MM.1S (cell line): Measurements from ENCODE around the gene CCNG1.

Experiments
- CTCF ChIP-seq: fragments of 300-600 bp; sonication (generic); IDR thresholded peaks from 2 replicates; pipeline ENCODE4 v1.5.1; 2016; ENCODE audit warnings: antibody characterized with exemption, low read length, mixed read lengths
- EZH2 ChIP-seq: fragments of 300-600 bp; sonication (generic); optimal IDR thresholded peaks from 2 replicates; pipeline ENCODE3; 2017; ENCODE audit warnings: low read depth, mild to moderate bottlenecking, antibody characterized with exemption, low read length, mixed read lengths
- EZH2phosphoT487 ChIP-seq: fragments of 300-600 bp; sonication (generic); IDR thresholded peaks from 2 replicates; pipeline ENCODE4 v1.6.1; 2018; ENCODE audit warnings: antibody characterized with exemption, low read length

GRCh38 chr5:163463063-163463435 is 25.7 kb downstream of the CCNG1 start:
- no peak for TF ChIP-seq CTCF
- no peak for TF ChIP-seq EZH2
- TF ChIP-seq EZH2phosphoT487, result no peak
